Measurements from ENCODE around the gene N4BP2L1.
"Not testable (repeated sequence)": the region's sequence is repeated elsewhere in the genome, so short reads cannot be mapped to it uniquely, and the experiment has no call there.

The N4BP2L1 gene

DNA sequence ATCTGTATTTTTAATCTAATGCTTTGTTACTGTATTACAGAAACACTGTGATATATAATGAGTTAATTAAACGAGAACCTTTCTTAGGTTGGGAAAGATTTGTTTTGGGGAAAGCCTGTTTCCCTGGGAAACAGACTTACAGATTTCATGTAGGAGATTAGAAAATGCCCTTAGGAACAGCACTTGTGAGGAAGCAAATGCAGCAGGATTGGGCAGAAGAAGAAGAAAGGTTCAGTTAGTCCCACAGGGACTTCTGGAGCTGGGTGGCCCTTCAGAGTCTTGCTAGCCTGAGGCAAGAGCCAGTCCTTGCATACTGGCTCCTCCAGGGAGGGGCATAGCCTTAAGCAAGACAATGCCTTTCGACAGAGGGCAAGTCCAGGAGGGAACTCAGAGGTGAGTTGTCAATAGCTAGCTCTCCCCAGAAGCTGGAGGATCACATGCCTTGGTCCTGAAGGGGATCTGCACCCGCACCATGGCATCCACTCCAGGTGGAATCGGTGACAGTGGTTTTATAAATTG, 36.8 kb downstream of the N4BP2L1 start:
- in situ Hi-C loops (cut with MboI; ENCODE audit: low sequenced_read_pairs), result no loop called here

DNA sequence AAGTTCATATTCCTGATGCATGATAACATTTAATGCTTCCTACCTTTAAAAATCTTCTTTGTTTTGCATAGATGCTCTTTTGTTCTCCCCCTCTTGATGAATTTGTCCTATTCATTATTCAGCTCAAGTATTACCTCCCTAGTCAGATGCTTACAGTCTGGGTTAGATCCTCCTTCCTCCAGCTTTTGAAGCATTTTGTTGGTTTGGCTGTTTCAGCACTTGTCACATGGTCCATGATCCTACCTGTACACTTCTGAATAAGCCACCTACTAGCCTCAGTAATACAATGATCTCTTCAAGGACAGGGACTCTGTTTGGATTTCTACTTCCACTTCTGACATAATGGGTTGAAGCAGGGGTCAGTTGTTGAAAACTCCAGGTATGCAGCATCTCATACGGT, 37.4 kb downstream of the N4BP2L1 start:
- in situ Hi-C loops (cut with MboI; ENCODE audit: low sequenced_read_pairs), result no loop called here

DNA sequence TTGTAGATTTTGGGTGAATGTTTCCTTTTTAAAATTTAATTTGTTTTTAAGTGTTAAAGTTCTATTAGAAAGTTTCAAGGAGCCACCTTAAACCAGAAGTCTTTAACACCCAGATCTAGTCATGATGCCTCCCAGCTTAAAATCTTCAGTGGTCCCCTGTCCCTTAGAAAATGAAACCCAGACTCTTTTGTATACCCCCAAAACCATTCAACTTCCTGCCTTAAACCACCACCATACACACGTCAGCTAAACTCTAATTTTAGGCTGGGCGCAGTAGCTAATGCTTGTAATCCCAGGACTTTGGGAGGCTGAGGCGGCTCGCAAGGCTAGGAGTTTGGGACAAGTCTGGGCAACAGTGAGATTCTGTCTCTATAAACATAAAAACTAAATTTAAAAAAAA, 37.9 kb downstream of the N4BP2L1 start:
- in situ Hi-C loops (cut with MboI; ENCODE audit: low sequenced_read_pairs), result no loop called here

DNA sequence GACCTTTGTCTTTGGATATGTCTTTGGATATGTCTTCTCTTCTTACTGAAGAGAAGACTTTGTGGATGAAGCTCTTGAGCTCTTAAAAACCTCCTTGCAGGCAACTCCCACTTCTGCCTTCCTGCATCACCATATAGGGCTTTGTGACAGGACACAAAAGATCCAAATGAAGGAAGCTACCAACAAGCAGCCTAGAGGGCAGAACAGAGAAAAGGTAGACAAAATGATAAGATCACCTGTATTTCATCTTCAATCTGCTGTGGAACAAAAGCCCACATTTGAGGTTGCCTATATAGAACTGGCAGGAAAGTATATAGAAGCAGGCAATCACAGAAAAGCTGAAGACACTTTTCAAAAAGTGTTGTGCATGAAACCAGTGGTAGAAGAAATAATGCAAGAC, 42.5 kb downstream of the N4BP2L1 start:
- in situ Hi-C loops (cut with MboI; ENCODE audit: low sequenced_read_pairs), result no loop called here

DNA sequence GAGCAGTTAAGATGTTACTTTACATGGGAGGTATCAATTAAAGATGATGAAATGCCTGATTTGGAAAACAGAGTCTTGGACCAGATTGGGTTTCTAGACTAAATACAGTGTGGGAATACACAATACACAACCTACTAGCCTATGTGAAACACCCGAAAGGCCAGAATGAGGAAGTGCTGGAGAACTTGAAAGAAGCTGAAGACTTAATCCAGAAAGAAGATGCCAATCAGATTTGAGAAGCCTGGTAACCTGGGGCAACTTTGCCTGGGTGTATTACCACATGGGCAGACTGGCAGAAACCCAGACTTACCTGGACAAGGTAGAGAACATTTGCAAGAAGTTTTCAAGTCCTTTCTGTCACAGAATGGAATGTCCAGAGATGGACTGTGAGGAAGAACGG, 43.2 kb downstream of the N4BP2L1 start:
- in situ Hi-C loops (cut with MboI; ENCODE audit: low sequenced_read_pairs), result no loop called here

DNA sequence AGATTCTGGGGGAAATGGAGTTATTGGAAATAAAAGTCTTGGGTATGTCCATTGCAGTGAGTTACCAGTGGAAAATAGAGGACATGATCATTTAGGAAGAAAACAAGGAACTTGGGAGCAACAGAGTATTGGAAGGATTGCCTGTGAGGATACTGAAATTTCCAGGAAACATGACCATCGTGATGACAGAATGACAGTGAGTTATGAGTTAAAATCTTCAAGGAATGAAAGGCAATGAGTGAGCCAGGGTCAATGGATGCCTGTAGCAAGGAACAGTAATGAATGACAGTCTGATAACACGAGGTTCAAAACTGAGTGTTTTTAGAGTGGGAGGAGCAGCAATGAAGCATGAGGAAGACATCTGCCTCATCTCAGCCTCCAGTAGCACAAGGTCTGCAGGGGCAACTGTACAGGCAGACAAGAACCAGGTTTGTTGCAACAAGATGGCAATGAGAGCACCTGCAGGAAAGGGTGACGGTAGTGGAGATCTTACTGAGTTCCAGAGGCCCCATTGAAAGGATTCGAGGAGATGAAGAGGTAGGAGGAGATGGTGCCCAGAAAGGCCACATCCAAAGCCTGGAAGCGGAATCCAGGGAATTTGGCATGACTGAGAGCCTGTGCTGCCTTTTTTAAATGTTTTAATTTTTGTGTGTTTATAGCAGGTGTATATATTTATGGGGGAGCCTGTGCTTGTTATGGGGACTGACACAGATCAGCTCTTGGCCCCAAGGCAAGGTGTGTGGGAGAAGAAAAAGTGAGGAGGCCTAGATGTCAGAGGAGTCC, 43.9 kb downstream of the N4BP2L1 start:
- in situ Hi-C loops (cut with MboI; ENCODE audit: low sequenced_read_pairs), result no loop called here

DNA sequence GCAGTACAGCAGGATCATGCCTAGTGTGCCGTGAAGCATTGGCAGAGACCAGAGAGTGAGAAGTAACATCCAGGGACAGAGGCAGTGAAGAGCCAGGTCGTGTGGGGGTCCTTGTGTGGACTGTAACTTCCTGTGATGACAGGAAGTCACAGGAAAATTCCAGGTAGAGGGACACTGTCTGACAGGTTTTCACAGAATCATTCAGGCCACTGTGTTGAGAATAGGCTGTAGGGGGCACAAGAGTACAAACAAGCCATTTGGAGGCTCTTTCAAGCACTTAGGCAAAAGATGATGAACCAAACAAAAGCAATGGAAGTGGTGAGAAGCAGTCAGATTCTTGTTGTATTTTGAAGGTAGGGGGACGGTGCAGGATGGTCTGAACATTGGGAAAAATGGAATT, 46.4 kb downstream of the N4BP2L1 start:
- in situ Hi-C loops (cut with MboI; ENCODE audit: low sequenced_read_pairs), result no loop called here

DNA sequence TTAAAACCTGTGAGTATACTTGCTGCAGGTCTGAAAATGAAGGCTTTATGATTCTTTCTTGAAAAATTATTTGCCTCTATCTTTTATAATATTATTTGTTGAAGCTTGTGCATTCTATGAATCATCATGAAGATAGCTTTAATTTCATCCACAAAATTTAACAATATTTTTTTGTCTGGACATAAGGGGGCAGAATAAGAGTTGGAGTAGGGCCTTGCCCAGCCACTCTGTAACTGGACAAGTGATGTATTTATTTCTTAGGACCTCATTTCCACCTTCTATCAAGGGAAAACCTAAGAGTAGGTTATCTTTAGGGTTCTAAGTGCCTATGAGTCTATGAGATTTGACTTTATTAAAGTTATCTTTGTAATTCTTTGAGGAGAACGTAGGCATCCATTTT, 49.9 kb downstream of the N4BP2L1 start:
- in situ Hi-C loops (cut with MboI; ENCODE audit: low sequenced_read_pairs), result no loop called here

DNA sequence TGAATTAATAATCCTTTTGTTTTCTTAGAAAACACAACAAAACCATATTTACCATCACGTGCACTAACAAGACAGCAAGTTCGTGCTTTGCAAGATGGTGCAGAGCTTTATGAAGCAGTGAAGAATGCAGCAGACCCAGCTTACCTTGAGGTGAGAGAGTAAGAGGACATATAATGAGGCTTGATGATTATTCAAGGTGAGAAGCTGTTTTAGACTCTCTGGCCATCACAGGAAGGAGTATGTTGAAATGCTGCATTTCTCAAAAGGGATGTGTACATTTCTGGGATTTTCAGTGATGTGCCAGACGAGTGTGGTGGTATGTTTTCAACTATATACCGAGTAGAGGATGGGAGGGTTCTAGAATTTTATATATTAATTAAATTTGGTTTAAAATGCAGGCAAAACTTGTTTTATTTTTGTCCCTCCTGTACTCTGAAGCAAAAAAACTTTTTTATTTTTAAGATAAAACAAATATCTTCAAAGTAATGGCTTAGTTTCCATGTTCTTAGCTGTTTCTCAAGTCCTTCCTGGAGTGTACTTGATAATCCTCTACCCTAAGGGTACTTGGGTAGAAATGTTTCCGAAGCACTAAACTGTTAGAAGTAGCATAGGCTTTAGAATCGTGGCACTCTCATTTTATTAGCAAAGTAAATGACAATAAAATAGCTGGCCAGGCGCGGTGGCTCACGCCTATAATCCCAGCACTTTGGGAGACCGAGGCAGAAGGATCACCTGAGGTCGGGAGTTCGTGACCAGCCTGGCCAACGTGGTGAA, 51.1 kb downstream of the N4BP2L1 start:
- in situ Hi-C loops (cut with MboI; ENCODE audit: low sequenced_read_pairs), result no loop called here

DNA sequence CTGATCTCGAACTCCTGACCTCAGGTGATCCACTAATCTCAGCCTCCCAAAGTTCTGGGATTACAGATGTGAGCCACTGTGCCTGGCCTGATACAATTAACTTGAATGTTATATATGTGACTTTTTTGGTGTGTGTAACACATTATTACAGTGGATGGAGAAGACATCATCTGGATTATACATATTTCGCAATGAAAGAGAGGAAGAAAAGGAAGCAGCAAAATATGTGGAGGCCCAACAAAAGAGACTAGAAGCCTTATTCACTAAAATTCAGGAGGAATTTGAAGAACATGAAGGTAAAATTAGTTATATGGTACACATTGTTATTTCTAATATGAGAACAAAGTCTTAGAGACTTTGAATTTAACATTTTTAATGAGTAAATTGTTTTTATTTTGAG, 57.1 kb downstream of the N4BP2L1 start:
- in situ Hi-C loops (cut with MboI; ENCODE audit: low sequenced_read_pairs), result no loop called here

DNA sequence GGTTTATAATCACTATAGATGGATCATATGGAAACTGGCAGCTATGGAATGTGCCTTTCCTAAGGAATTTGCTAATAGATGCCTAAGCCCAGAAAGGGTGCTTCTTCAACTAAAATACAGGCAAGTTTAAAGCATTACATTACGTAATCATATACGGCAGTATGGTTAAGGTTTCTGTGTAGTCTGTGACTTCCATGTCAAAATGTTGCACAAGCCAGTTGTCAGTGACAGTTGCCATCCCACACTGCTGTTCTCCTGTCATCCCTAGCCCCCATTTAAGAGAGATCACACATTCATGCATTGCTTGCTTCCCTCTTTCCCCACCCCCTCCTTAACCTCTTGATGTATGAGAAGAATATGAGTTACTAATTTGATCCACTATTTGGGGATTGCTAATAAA, 65.4 kb downstream of the N4BP2L1 start:
- in situ Hi-C loops (cut with MboI; ENCODE audit: low sequenced_read_pairs), result no loop called here

DNA sequence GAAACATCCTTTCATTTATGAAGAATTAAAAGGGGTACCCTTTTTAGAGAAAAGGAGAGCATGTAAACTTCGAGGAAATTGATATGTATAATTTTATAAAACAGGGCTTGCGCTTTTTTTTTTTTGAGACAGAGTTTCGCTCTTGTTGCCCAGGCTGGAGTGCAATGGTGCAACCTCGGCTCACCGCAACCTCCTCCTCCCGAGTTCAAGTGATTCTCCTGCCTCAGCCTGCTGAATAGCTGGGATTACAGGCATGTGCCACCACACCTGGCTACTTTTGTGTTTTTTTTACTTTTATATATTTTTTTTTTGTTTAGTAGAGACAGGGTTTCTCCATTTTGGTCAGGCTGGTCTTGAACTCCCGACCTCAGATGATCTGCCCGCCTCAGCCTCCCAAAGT, 72.0 kb downstream of the N4BP2L1 start:
- in situ Hi-C loops (cut with MboI; ENCODE audit: low sequenced_read_pairs), result not testable (repeated sequence)

DNA sequence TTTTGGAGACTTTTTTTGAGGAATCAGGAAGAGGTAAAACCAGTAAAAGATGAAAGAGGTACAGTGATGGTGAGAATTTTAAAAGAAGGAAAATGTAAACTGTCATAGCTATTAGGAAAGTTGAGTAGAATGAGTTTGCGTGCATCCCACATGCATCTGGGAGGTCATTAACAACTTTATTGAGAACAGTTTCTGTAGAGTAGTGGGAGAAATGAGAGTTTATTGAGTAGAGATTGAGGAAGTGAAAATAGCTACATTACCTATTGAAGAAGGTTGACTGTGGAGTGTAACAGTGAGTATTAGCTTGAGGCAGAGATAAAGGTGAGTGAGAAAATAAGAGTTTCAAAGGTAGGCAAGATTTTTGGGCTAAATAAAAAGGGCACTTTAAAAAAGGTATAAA, 73.9 kb downstream of the N4BP2L1 start:
- in situ Hi-C loops (cut with MboI; ENCODE audit: low sequenced_read_pairs), result no loop called here

DNA sequence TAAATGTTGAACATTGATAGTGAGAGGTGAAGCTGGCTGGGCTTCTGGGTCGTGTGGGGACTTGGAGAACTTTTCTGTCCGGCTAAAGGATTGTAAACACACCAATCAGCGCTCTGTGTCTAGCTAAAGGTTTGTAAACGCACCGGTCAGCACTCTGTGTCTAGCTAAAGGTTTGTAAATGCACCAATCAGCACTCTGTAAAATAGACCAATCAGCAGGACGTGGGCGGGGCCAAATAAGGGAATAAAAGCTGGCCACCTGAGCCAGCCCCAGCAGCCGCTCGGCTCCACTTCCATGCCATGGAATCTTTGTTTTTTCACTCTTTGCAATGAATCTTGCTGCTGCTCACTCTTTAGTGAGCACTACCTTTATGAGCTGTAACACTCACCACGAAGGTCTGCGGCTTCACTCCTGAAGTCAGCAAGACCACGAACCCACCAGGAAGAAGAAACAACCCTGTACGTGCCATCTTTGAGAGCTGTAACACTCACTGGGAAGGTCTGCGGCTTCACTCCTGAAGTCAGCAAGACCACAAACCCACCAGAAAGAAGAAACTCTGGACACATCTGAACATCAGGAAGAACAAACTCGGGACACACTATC, 77.0 kb downstream of the N4BP2L1 start:
- in situ Hi-C loops (cut with MboI; ENCODE audit: low sequenced_read_pairs), result not testable (repeated sequence)
